Hepatocyte (in vitro differentiated cells): ENCODE measurements around the gene LRRC63. TPM values are rescaled to one million over a fixed set of nuclear protein-coding genes. Genes with fewer than 3 reads are reported as not detected.

Experiments used
- DNase-seq: peaks from one replicate; pipeline ENCODE4 v3.0.0-alpha.2; 2016; ENCODE audit warnings: low spot score
- H2AFZ ChIP-seq: fragments of 200-600 bp; sonication (generic); 2 replicates; pipeline ENCODE4 v1.6.0; 2016; ENCODE audit warnings: antibody characterized with exemption, mild to moderate bottlenecking
- H3K27ac ChIP-seq: fragments of 200-600 bp; sonication (generic); 2 replicates; pipeline ENCODE4 v1.5.1; 2016; ENCODE audit warnings: mild to moderate bottlenecking
- H3K27me3 ChIP-seq: fragments of 200-600 bp; sonication (generic); 2 replicates; pipeline ENCODE4 v1.6.1; 2016
- H3K36me3 ChIP-seq: fragments of 200-600 bp; sonication (generic); replicated peaks from 2 replicates; pipeline ENCODE4 v1.5.1; 2016; ENCODE audit warnings: low read depth; ENCODE audit not compliant: insufficient read depth
- H3K4me1 ChIP-seq: fragments of 200-600 bp; sonication (generic); 2 replicates; pipeline ENCODE4 v1.5.1; 2016; ENCODE audit warnings: mild to moderate bottlenecking, moderate library complexity; ENCODE audit not compliant: insufficient read depth
- H3K4me2 ChIP-seq: fragments of 200-600 bp; sonication (generic); 2 replicates; pipeline ENCODE4 v1.6.0; 2016
- H3K4me3 ChIP-seq: fragments of 200-600 bp; sonication (generic); 2 replicates; pipeline ENCODE4 v1.5.1; 2016; ENCODE audit warnings: mild to moderate bottlenecking
- H3K79me2 ChIP-seq: fragments of 200-600 bp; sonication (generic); 2 replicates; pipeline ENCODE4 v1.6.0; 2017; ENCODE audit warnings: mild to moderate bottlenecking
- H3K9me2 ChIP-seq: fragments of 200-600 bp; sonication (generic); replicated peaks from 2 replicates; pipeline ENCODE4 v1.6.0; 2017; ENCODE audit warnings: mild to moderate bottlenecking; ENCODE audit not compliant: insufficient read depth
- H3K9me3 ChIP-seq: fragments of 200-600 bp; sonication (generic); 2 replicates; pipeline ENCODE4 v1.5.1; 2016; ENCODE audit warnings: low read depth, mild to moderate bottlenecking
- H4K20me1 ChIP-seq: fragments of 200-600 bp; sonication (generic); 2 replicates; pipeline ENCODE4 v1.6.0; 2016; ENCODE audit warnings: mild to moderate bottlenecking; ENCODE audit not compliant: insufficient read depth, poor library complexity, severe bottlenecking
- EZH2 ChIP-seq: fragments of 200-600 bp; sonication (generic); IDR thresholded peaks from 2 replicates; pipeline ENCODE4 v1.6.1; 2016; ENCODE audit warnings: antibody characterized with exemption, mild to moderate bottlenecking, borderline replicate concordance
- EZH2phosphoT487 ChIP-seq: fragments of 200-600 bp; sonication (generic); IDR thresholded peaks from one replicate; pipeline ENCODE4 v1.6.1; 2018; ENCODE audit warnings: antibody characterized with exemption, mild to moderate bottlenecking, low read depth, moderate library complexity; ENCODE audit not compliant: unreplicated experiment, severe bottlenecking
- WGBS: methylation state at CpG from one replicate; pipeline ENCODE4 v1.1.6; 2016; ENCODE audit warnings: low lambda C conversion rate; ENCODE audit errors: missing lambda C conversion rate; 5-methylcytosine and 5-hydroxymethylcytosine counted together
- polyA plus RNA-seq: library from polyadenylated mRNA; unstranded; fragments of >200 nt; fragmentation: Nextera tagmentation; extraction: Ambion mirVana; gene quantifications from 2 replicates; pipeline ENCODE4 v1.2.1, GENCODE V29; 2016
- total RNA-seq: library from RNA; depleted of rRNA; stranded (reverse); fragments of >200 nt; gene quantifications from 2 replicates; pipeline ENCODE4 v1.2.3, GENCODE V29; 2014
- TF ChIP-seq, protein P1 (sequence below): fragments of 200-600 bp; sonication (generic); IDR thresholded peaks from 2 replicates; pipeline ENCODE4 v1.5.1; 2016; ENCODE audit warnings: antibody characterized with exemption, mild to moderate bottlenecking; ENCODE audit not compliant: poor library complexity

Gene LRRC63
- total and polyA plus RNA-seq, 2 experiments from 2014 or later, result not detected

DNA sequence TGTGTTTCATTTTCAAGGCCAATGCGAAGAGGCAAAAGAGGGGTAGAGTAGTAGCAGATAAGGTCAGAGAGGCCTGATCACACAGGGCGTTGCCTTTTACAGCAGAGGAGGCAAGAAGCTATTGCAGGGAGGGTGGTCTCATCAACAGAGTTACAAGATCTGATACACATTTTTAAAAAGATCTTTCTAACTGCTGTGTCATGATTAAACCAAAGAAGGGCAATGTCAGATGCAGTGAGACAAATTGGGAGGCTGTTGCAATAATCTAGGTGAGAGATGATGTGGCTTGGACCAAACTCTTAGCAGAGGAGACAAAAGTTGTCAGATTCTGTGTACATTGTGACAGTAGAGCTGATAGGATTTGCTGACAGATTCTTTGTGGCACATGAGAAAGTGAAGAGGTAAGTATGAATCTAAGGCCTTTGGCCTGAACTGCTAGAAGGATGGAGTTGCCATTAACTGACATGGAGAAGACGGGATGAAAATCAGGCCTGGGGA, 13.0 kb upstream of the LRRC63 start:
- H3K27me3 ChIP-seq, result no peaks in the 10 kb centered on the region
- H3K9me2 ChIP-seq, result no peaks in the 10 kb centered on the region
- no peaks in the 10 kb centered on the region for H3K79me2 ChIP-seq
- no peak overlapping the region for H3K4me3 ChIP-seq
- H3K4me1 ChIP-seq, result no peaks in the 10 kb centered on the region
- no peaks in the 10 kb centered on the region for H3K9me3 ChIP-seq
- 87% methylated on average over 3 of the region's 3 CpGs for WGBS
- H3K4me2 ChIP-seq, result no peak overlapping the region
- no peak overlapping the region for H2AFZ ChIP-seq
- no peaks in the 10 kb centered on the region for H3K36me3 ChIP-seq
- DNase-seq, result no peak
- no peaks in the 10 kb centered on the region for H4K20me1 ChIP-seq
- no peak overlapping the region for H3K27ac ChIP-seq
- TF ChIP-seq EZH2phosphoT487 (no peak), EZH2 (no peak)
- TF ChIP-seq, protein P1, sequence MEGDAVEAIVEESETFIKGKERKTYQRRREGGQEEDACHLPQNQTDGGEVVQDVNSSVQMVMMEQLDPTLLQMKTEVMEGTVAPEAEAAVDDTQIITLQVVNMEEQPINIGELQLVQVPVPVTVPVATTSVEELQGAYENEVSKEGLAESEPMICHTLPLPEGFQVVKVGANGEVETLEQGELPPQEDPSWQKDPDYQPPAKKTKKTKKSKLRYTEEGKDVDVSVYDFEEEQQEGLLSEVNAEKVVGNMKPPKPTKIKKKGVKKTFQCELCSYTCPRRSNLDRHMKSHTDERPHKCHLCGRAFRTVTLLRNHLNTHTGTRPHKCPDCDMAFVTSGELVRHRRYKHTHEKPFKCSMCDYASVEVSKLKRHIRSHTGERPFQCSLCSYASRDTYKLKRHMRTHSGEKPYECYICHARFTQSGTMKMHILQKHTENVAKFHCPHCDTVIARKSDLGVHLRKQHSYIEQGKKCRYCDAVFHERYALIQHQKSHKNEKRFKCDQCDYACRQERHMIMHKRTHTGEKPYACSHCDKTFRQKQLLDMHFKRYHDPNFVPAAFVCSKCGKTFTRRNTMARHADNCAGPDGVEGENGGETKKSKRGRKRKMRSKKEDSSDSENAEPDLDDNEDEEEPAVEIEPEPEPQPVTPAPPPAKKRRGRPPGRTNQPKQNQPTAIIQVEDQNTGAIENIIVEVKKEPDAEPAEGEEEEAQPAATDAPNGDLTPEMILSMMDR, result no peak

DNA sequence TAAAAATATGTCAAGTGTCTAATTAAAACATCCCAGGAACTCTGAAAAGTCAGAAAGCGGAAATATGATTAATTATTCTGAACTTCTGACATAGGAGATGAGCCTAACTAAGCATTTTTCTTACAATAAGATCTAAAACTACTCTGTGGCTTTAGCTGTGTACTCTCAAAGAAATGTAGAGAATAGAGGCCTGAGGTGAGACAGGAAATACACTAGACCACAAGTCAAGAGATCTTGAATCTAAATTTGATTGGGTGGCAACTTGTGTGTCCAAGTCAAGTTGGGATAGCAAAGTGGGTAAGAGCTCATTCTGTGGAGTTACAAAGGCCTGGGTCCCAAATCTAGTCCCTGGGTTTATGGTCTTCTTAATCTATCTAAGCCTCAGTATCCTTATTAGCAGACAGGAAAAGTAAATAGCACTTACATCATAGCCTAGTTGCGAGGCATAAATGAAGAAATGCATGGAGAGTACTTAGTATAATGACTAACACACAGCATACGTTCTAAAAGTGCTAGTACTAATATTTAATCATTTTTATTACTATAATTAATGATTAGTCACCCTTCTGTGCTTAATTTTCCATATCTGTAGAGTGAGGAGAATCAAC, 9.4 kb upstream of the LRRC63 start:
- WGBS, result 73% methylated on average over 3 of the region's 3 CpGs

DNA sequence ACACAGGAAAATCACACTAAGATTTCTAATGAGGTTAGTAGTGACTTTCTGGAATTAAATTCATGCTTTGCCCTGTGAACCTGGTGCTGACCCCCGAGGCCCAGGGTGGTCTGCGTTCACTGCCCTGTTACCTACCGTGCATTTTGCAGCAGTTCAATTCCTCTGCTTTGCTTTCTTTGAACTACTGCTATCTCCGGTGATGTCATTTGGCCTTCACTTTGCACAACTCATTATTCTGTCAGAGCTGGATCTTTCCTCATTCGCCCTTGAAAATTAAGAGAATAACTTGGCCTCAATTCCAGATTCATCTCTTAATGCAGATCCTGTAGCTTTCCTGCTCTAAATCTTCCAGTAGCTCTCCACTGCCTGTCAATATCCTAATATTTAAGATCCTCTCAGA, 8.8 kb upstream of the LRRC63 start:
- Histone ChIP-seq H4K20me1 (no peaks in the 10 kb centered on the region), H2AFZ (no peak overlapping the region), H3K4me2 (no peak overlapping the region), H3K36me3 (no peaks in the 10 kb centered on the region), H3K9me2 (no peaks in the 10 kb centered on the region), H3K27me3 (no peaks in the 10 kb centered on the region), H3K79me2 (no peaks in the 10 kb centered on the region), H3K27ac (no peak overlapping the region), H3K9me3 (no peaks in the 10 kb centered on the region), H3K4me1 (no peaks in the 10 kb centered on the region), H3K4me3 (no peak overlapping the region)
- no peak for DNase-seq
- 67% methylated on average over 5 of the region's 5 CpGs for WGBS
- no peak for TF ChIP-seq EZH2phosphoT487
- TF ChIP-seq, protein P1, result no peak
- no peak for TF ChIP-seq EZH2

More for the DNA sequence above, 9.4 kb upstream of the LRRC63 start:
- no peaks in the 10 kb centered on the region for H3K9me3 ChIP-seq
- no peak overlapping the region for H2AFZ ChIP-seq
- no peak for DNase-seq
- no peaks in the 10 kb centered on the region for H4K20me1 ChIP-seq
- H3K79me2 ChIP-seq, result no peaks in the 10 kb centered on the region
- TF ChIP-seq EZH2phosphoT487 (no peak), EZH2 (no peak)
- TF ChIP-seq, protein P1, result no peak
- H3K4me3 ChIP-seq, result no peak overlapping the region
- H3K9me2 ChIP-seq, result no peaks in the 10 kb centered on the region
- H3K36me3 ChIP-seq, result no peaks in the 10 kb centered on the region
- H3K27ac ChIP-seq, result no peak overlapping the region
- H3K4me1 ChIP-seq, result no peaks in the 10 kb centered on the region
- H3K27me3 ChIP-seq, result no peaks in the 10 kb centered on the region
- no peak overlapping the region for H3K4me2 ChIP-seq
